Measurements from ENCODE around the gene RELL1. TPM values are rescaled to one million over a fixed set of nuclear protein-coding genes. Genes with fewer than 3 reads are reported as not detected.

Gene RELL1
- total RNA-seq, 2 experiments from 2014 or later = 8.5 to 9.5 TPM

- no peak overlapping the region for H3K27ac Mint-ChIP-seq
- no peaks in the 10 kb centered on the region for H3K27me3 Mint-ChIP-seq
- ChIA-PET CTCF (interaction anchor here (0.6 to 2.0 kb wide), 3 partner anchors 23 to 1492 kb away, joined by 3 to 7 read pairs (median 3); no protein-coding TSS in a partner anchor), POLR2A (no interaction called here)
- intact Hi-C loops (cut with DNase I, micrococcal nuclease) = no loop called here
- DNase-seq (no peak), ATAC-seq (no peak)
- H3K36me3 Mint-ChIP-seq (ENCODE audit: low read depth) = no peaks in the 10 kb centered on the region
- peaks cover 5% of the 10 kb centered on the region for H3K4me1 Mint-ChIP-seq
- no peak overlapping the region for H3K4me3 Mint-ChIP-seq
- peaks cover 5% of the 10 kb centered on the region for H3K9me3 Mint-ChIP-seq (ENCODE audit: low read depth)
Measured at GRCh38 chr4:37690976-37691375, 4.8 kb upstream of the RELL1 start.

GRCh38 chr4:37689353-37690095 lies 3.3 kb upstream of the RELL1 start:
- intact Hi-C loops (cut with DNase I, micrococcal nuclease) = loop anchor here in 1 of 2 experiments (5.0 to 10.0 kb wide), 5 partner anchors 443 to 1495 kb away; partner anchors contain the start of genes KLF3 and WDR19
- DNase-seq = no peak
- H3K4me1 Mint-ChIP-seq = peaks cover 13% of the 10 kb centered on the region
- H3K36me3 Mint-ChIP-seq (ENCODE audit: low read depth) = no peaks in the 10 kb centered on the region
- no peak overlapping the region for H3K27ac Mint-ChIP-seq
- no peak overlapping the region for H3K4me3 Mint-ChIP-seq
- peaks cover 5% of the 10 kb centered on the region for H3K9me3 Mint-ChIP-seq (ENCODE audit: low read depth)
- CTCF ChIA-PET = interaction anchor here (0.6 to 2.0 kb wide), 2 partner anchors 31 to 86 kb away, joined by 3 to 7 read pairs; no protein-coding TSS in a partner anchor
- POLR2A ChIA-PET = no interaction called here
- no peak for ATAC-seq
- no peaks in the 10 kb centered on the region for H3K27me3 Mint-ChIP-seq

GRCh38 chr4:37687681-37688080 lies 1.5 kb upstream of the RELL1 start:
- Mint-ChIP-seq H3K36me3 (ENCODE audit: low read depth) (peaks cover 5% of the 10 kb centered on the region), H3K4me3 (no peak overlapping the region), H3K27ac (no peak overlapping the region), H3K9me3 (ENCODE audit: low read depth) (peaks cover 3% of the 10 kb centered on the region), H3K27me3 (no peaks in the 10 kb centered on the region), H3K4me1 (peaks cover 27% of the 10 kb centered on the region)
- ATAC-seq (no peak), DNase-seq (no peak)
- intact Hi-C loops (cut with DNase I, micrococcal nuclease) = loop anchor here in 1 of 2 experiments (5.0 to 10.0 kb wide), 5 partner anchors 445 to 1497 kb away; partner anchors contain the start of genes KLF3 and WDR19
- CTCF ChIA-PET = interaction anchor here (0.5 kb wide), 1 partner anchor 231 kb away, joined by 4 read pairs; no protein-coding TSS in a partner anchor
- POLR2A ChIA-PET = no interaction called here

- peak overlapping the region; percentile 84 for H3K4me3 Mint-ChIP-seq
- no peak for DNase-seq
- H3K36me3 Mint-ChIP-seq (ENCODE audit: low read depth) = peaks cover 5% of the 10 kb centered on the region
- peak overlapping the region; percentile 34 for H3K27ac Mint-ChIP-seq
- no peaks in the 10 kb centered on the region for H3K27me3 Mint-ChIP-seq
- intact Hi-C loops (cut with DNase I, micrococcal nuclease) = loop anchor here in 1 of 2 experiments (5.0 to 10.0 kb wide), 5 partner anchors 445 to 1498 kb away; partner anchors contain the start of genes KLF3 and WDR19
- H3K9me3 Mint-ChIP-seq (ENCODE audit: low read depth) = no peaks in the 10 kb centered on the region
- H3K4me1 Mint-ChIP-seq = peaks cover 32% of the 10 kb centered on the region
- POLR2A ChIA-PET = no interaction called here
- CTCF ChIA-PET = interaction anchor here (0.8 kb wide), 1 partner anchor 86 kb away, joined by 3 read pairs; no protein-coding TSS in a partner anchor
- no peak for ATAC-seq
Measured at GRCh38 chr4:37687194-37687562, 1.0 kb upstream of the RELL1 start.

DNA sequence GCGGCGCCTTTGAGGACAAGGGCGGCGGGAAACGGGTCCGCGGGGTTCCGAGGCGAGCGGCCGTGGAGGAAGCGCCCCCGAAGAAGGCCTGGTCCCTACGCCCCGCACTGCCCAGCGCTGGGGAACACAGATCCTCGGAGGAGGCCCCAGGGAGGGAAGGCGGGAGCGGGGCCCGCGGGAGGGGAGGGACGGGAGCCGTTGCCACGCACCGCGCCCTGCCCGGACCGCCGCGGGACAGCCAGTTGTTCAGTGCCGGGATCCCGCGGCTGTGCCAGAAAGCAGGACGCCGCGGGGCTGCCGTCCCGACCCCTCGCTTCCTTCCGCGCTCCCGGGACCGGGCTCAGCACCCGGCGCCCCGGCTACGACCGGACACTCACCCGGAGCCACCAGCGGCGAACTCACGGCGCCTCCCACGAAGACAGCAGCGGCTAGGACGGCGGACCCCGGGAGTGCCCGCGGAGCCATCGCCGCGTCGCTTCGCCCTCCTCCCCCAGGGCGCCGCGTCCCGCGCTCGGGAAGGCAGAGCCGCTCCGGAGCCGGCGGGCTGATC lies 278 bp downstream of the RELL1 start:
- H3K36me3 Mint-ChIP-seq (ENCODE audit: low read depth) = peaks cover 5% of the 10 kb centered on the region
- intact Hi-C loops (cut with DNase I, micrococcal nuclease) = loop anchor here (1.0 to 10.0 kb wide), 11 partner anchors 30 to 1499 kb away; partner anchors contain the start of genes PGM2 (in 2 of the 2), KLF3 (in 1 of the 2), TBC1D1 (in 1 of the 2) and WDR19 (in 1 of the 2)
- H3K4me1 Mint-ChIP-seq = peaks cover 35% of the 10 kb centered on the region
- ChIA-PET POLR2A (no interaction called here), CTCF (interaction anchor here (0.6 kb wide), 1 partner anchor 1638 kb away, joined by 3 read pairs; no protein-coding TSS in a partner anchor)
- ATAC-seq (peak; percentile 10), DNase-seq (peak; percentile 65)
- peak overlapping the region; percentile 84 for H3K4me3 Mint-ChIP-seq
- peak overlapping the region; percentile 94 for H3K27ac Mint-ChIP-seq
- H3K27me3 Mint-ChIP-seq = no peaks in the 10 kb centered on the region
- H3K9me3 Mint-ChIP-seq (ENCODE audit: low read depth) = no peaks in the 10 kb centered on the region

DNA sequence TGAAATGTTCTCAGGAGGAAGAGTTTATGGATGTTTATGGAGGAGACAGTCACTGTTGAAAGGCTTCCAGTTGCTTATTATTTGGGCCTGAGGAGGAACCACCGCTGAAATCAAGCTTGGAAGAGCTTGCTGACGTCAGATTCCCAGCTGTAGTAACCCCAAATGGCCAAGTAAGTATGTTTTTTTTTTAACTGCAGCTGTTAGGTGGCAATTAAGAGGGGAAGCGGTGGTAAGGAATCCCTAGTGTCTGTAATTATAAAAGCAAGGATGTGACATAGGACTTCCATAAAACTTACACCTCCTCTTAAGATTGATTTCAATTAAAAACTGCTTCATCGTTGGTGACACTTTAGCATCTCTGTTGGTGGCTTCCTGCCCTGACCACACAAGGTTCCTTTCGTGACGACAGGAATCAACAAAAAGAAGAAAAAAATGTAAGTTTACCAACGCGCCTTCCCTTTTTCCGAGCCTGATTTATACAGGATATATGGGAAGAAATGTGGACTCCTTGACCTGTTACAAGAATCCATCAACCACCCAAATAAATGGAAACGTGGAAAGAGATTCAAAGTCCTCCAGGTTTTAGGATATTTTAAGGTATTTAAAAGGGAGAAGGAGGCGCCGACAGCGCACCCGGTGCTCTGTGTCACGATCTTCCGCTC lies 884 bp downstream of the RELL1 start:
- H3K4me1 Mint-ChIP-seq = peaks cover 35% of the 10 kb centered on the region
- intact Hi-C loops (cut with DNase I, micrococcal nuclease) = loop anchor here in 1 of 2 experiments (5.0 to 10.0 kb wide), 5 partner anchors 447 to 1500 kb away; partner anchors contain the start of genes KLF3 and WDR19
- H3K9me3 Mint-ChIP-seq (ENCODE audit: low read depth) = no peaks in the 10 kb centered on the region
- peaks cover 5% of the 10 kb centered on the region for H3K36me3 Mint-ChIP-seq (ENCODE audit: low read depth)
- DNase-seq (peak; percentile 60), ATAC-seq (no peak)
- POLR2A ChIA-PET = no interaction called here
- peak overlapping the region; percentile 94 for H3K27ac Mint-ChIP-seq
- peak overlapping the region; percentile 84 for H3K4me3 Mint-ChIP-seq
- CTCF ChIA-PET = interaction anchor here (0.5 to 0.9 kb wide), 2 partner anchors 47 to 83 kb away, joined by 3 to 5 read pairs; no protein-coding TSS in a partner anchor
- H3K27me3 Mint-ChIP-seq = no peaks in the 10 kb centered on the region

GRCh38 chr4:37684154-37684553 lies 2.0 kb downstream of the RELL1 start:
- no peaks in the 10 kb centered on the region for H3K27me3 Mint-ChIP-seq

GRCh38 chr4:37682701-37683401 lies 3.3 kb downstream of the RELL1 start:
- Mint-ChIP-seq H3K36me3 (ENCODE audit: low read depth) (peaks cover 5% of the 10 kb centered on the region), H3K9me3 (ENCODE audit: low read depth) (no peaks in the 10 kb centered on the region), H3K27me3 (no peaks in the 10 kb centered on the region), H3K4me3 (no peak overlapping the region), H3K27ac (peak overlapping the region; percentile 52), H3K4me1 (peaks cover 44% of the 10 kb centered on the region)
- CTCF ChIA-PET = interaction anchor here (0.6 kb wide), 2 partner anchors 35 to 1121 kb away, joined by 3 read pairs; no protein-coding TSS in a partner anchor
- intact Hi-C loops (cut with DNase I, micrococcal nuclease) = loop anchor here (2.0 to 10.0 kb wide), 4 partner anchors 16 to 1502 kb away; partner anchors contain the start of gene WDR19 (in 1 of the 2)
- POLR2A ChIA-PET = interaction anchor here (0.5 kb wide), 1 partner anchor 11 kb away, joined by 3 read pairs; no protein-coding TSS in a partner anchor
- DNase-seq (no peak), ATAC-seq (no peak)

More at GRCh38 chr4:37684154-37684553, 2.0 kb downstream of the RELL1 start:
- ATAC-seq (no peak), DNase-seq (no peak)
- POLR2A ChIA-PET = no interaction called here
- intact Hi-C loops (cut with DNase I, micrococcal nuclease) = loop anchor here in 1 of 2 experiments (10.0 kb wide), 3 partner anchors 621 to 1501 kb away; partner anchors contain the start of gene WDR19
- peaks cover 5% of the 10 kb centered on the region for H3K36me3 Mint-ChIP-seq (ENCODE audit: low read depth)
- H3K4me3 Mint-ChIP-seq = peak overlapping the region; percentile 84
- peaks cover 35% of the 10 kb centered on the region for H3K4me1 Mint-ChIP-seq
- peak overlapping the region; percentile 94 for H3K27ac Mint-ChIP-seq
- no peaks in the 10 kb centered on the region for H3K9me3 Mint-ChIP-seq (ENCODE audit: low read depth)
- CTCF ChIA-PET = interaction anchor here (0.6 to 0.9 kb wide), 2 partner anchors 82 to 277 kb away, joined by 3 read pairs; no protein-coding TSS in a partner anchor

DNA sequence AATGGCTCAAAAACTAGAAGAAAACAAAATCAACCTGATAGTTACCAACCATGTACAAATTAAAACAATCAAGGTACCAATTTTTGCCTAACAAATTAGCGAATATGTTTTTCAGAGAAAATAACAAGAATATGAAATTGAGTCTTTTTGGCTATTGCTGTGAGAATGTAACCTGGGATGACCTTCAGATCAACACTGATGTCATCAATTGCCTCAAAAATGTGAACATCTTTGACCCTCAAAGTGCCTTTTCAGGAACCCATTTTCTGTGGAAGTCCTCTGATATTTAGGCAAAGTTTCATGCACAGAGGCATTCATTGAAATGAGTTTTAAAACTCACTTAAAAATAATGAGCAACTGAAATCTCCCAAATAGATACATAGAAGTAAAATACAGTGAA lies 6.1 kb downstream of the RELL1 start:
- Mint-ChIP-seq H3K9me3 (ENCODE audit: low read depth) (no peaks in the 10 kb centered on the region), H3K36me3 (ENCODE audit: low read depth) (peaks cover 7% of the 10 kb centered on the region), H3K4me1 (peaks cover 60% of the 10 kb centered on the region), H3K4me3 (no peak overlapping the region), H3K27me3 (no peaks in the 10 kb centered on the region), H3K27ac (no peak overlapping the region)
- ChIA-PET CTCF (interaction anchor here (0.6 kb wide), 1 partner anchor 713 kb away, joined by 3 read pairs; no protein-coding TSS in a partner anchor), POLR2A (no interaction called here)
- intact Hi-C loops (cut with DNase I, micrococcal nuclease) = loop anchor here in 1 of 2 experiments (10.0 kb wide), 3 partner anchors 625 to 1505 kb away; partner anchors contain the start of gene WDR19
- ATAC-seq = no peak
- no peak for DNase-seq

DNA sequence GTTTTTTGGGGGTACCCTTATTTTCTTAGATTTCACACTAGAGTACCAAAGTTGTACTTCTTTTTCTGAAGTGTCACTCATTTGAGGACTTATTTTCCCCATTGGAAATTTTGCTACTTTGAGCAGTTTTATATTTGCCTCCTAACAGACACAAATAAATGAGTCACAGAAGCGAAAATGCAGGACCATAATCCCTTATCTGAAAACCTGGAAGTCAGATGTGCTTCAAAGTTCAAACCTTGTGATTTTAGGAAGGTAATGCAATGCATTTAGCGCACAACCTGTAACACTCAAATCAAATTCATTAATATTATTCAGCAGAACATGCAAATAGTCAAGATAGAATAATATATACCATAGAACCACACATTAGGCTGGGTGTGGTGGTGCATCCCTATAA lies 6.9 kb downstream of the RELL1 start:
- ChIA-PET CTCF (interaction anchor here (0.6 kb wide), 1 partner anchor 713 kb away, joined by 3 read pairs; no protein-coding TSS in a partner anchor), POLR2A (no interaction called here)
- ATAC-seq (no peak), DNase-seq (no peak)
- Mint-ChIP-seq H3K27ac (no peak overlapping the region), H3K4me1 (peaks cover 60% of the 10 kb centered on the region), H3K4me3 (no peak overlapping the region), H3K27me3 (no peaks in the 10 kb centered on the region), H3K9me3 (ENCODE audit: low read depth) (no peaks in the 10 kb centered on the region), H3K36me3 (ENCODE audit: low read depth) (peaks cover 9% of the 10 kb centered on the region)
- intact Hi-C loops (cut with DNase I, micrococcal nuclease) = no loop called here

Data from activated CD4-positive, alpha-beta T cell treated with anti-CD3 and anti-CD28 coated beads for 36 hours (primary cell).